Fibroblast of mammary gland (primary cell): ENCODE measurements around the gene CD36.

ENCODE experiments used
- DNase-seq: peaks from one replicate; pipeline ENCODE4 v3.0.0-alpha.2; 2010; ENCODE audit warnings: low read depth
- H3K4me3 ChIP-seq: 2 replicates; pipeline ENCODE4 v1.5.1; 2011; ENCODE audit warnings: low read depth, mild to moderate bottlenecking, low read length, moderate library complexity; ENCODE audit not compliant: control insufficient read depth
- CTCF ChIP-seq: conservative IDR thresholded peaks from 2 replicates; pipeline ENCODE4 v1.5.1; 2011; ENCODE audit warnings: low read depth, low read length, inconsistent platforms; ENCODE audit not compliant: control insufficient read depth, insufficient read depth

Gene CD36

GRCh38 chr7:80632139-80632538 is 6.3 kb upstream of the CD36 start:
- TF ChIP-seq CTCF, result no peak
- no peak overlapping the region for H3K4me3 ChIP-seq
- no peak for DNase-seq

- DNase-seq, result no peak
- TF ChIP-seq CTCF, result no peak
- no peak overlapping the region for H3K4me3 ChIP-seq
Measured at GRCh38 chr7:80632819-80633218, 5.6 kb upstream of the CD36 start.

GRCh38 chr7:80634505-80634904 is 3.9 kb upstream of the CD36 start:
- peak; percentile 94 for DNase-seq
- no peak for TF ChIP-seq CTCF
- H3K4me3 ChIP-seq, result no peak overlapping the region

GRCh38 chr7:80635533-80635932 is 2.9 kb upstream of the CD36 start:
- no peak overlapping the region for H3K4me3 ChIP-seq
- no peak for TF ChIP-seq CTCF
- peak; percentile 49 for DNase-seq

GRCh38 chr7:80635998-80636397 is 2.4 kb upstream of the CD36 start:
- DNase-seq, result no peak
- no peak overlapping the region for H3K4me3 ChIP-seq
- TF ChIP-seq CTCF, result no peak

GRCh38 chr7:80636709-80637108 is 1.7 kb upstream of the CD36 start:
- no peak for DNase-seq
- no peak overlapping the region for H3K4me3 ChIP-seq
- no peak for TF ChIP-seq CTCF

- no peak overlapping the region for H3K4me3 ChIP-seq
- DNase-seq, result no peak
- no peak for TF ChIP-seq CTCF
Measured at GRCh38 chr7:80637454-80637853, 988 bp upstream of the CD36 start.
